Brain microvascular endothelial cell (primary cell): ENCODE results near the gene CRB2.

Source experiments
- DNase-seq: peaks from one replicate; pipeline ENCODE4 v3.0.0-alpha.2; 2020
- H3K27ac ChIP-seq: fragments of 250-450 bp; sonication (Bioruptor Pico); 2 replicates; pipeline ENCODE4 v1.5.1; 2020; ENCODE audit warnings: mild to moderate bottlenecking, moderate library complexity
- H3K27me3 ChIP-seq: fragments of 250-450 bp; sonication (Bioruptor Pico); replicated peaks from 2 replicates; pipeline ENCODE4 v1.5.1; 2020; ENCODE audit warnings: mild to moderate bottlenecking
- H3K36me3 ChIP-seq: fragments of 250-450 bp; sonication (Bioruptor Pico); replicated peaks from 2 replicates; pipeline ENCODE4 v1.5.1; 2020; ENCODE audit warnings: mild to moderate bottlenecking
- H3K4me3 ChIP-seq: 2 replicates; pipeline ENCODE4 v1.5.1; 2011; ENCODE audit warnings: low read depth, mild to moderate bottlenecking, control low read depth, low read length, moderate library complexity
- in situ Hi-C: cut with HindIII; loops from 2 replicates; pipeline ENCODE4 v1.10.0; 2017; ENCODE audit warnings: low sequenced_read_pairs, low pct_ligation_motif_present
- TF ChIP-seq, protein P1 (sequence below): IDR thresholded peaks from 2 replicates; pipeline ENCODE4 v1.5.1; 2011; ENCODE audit warnings: low read depth, mild to moderate bottlenecking, moderate library complexity, low read length, control low read depth, inconsistent platforms; ENCODE audit errors: missing control alignments

CRB2 gene

DNA sequence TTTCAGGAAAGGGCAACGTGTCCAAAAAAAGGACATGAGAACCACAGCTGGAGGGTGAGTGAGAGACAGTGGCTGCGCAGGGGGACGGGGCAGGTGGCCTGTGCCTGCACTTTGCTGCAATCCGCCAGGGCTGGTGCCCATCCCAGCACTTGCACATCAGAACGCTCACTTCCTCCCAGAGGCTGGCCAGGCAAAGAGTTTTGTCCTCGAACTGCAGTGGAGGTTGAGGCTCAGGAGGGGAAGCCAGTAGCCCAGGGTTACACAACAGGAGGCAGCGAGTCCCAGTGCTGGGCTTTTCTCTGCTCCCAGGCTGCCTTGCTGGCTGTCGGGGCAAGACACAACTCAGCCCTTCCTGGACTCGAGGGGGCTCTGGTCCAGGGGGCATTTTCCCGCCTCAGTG lies 33.1 kb downstream of the CRB2 start:
- TF ChIP-seq, protein P1, sequence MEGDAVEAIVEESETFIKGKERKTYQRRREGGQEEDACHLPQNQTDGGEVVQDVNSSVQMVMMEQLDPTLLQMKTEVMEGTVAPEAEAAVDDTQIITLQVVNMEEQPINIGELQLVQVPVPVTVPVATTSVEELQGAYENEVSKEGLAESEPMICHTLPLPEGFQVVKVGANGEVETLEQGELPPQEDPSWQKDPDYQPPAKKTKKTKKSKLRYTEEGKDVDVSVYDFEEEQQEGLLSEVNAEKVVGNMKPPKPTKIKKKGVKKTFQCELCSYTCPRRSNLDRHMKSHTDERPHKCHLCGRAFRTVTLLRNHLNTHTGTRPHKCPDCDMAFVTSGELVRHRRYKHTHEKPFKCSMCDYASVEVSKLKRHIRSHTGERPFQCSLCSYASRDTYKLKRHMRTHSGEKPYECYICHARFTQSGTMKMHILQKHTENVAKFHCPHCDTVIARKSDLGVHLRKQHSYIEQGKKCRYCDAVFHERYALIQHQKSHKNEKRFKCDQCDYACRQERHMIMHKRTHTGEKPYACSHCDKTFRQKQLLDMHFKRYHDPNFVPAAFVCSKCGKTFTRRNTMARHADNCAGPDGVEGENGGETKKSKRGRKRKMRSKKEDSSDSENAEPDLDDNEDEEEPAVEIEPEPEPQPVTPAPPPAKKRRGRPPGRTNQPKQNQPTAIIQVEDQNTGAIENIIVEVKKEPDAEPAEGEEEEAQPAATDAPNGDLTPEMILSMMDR, result no peak
- in situ Hi-C loops, result no loop called here

DNA sequence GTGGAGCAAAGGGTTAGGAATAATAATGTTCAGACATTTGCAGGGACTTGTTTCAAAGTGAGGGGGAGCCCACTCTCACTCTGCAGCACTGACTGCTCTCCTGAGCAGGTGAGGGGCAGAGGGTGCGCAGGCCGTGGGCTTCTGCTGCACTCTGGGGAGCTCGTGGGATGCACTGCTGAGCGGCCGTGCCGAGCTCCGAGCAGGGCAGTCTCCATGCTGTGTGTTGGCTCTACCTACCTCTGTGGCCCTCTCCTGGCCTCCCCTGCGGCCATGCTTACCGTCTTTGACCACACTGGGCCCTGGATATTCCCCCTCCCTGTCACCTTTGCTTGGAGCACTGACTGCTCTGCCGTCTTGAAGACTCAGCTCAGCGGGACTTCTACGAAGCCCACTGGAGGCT lies 33.7 kb downstream of the CRB2 start:
- Histone ChIP-seq H3K36me3 (no peaks in the 10 kb centered on the region), H3K27ac (no peak overlapping the region), H3K27me3 (no peaks in the 10 kb centered on the region), H3K4me3 (no peak overlapping the region)
- DNase-seq, result no peak
- TF ChIP-seq, protein P1, result no peak
- in situ Hi-C loops, result no loop called here

More for the DNA sequence above, 33.1 kb downstream of the CRB2 start:
- Histone ChIP-seq H3K36me3 (no peaks in the 10 kb centered on the region), H3K4me3 (no peak overlapping the region), H3K27me3 (no peaks in the 10 kb centered on the region), H3K27ac (no peak overlapping the region)
- DNase-seq, result no peak

DNA sequence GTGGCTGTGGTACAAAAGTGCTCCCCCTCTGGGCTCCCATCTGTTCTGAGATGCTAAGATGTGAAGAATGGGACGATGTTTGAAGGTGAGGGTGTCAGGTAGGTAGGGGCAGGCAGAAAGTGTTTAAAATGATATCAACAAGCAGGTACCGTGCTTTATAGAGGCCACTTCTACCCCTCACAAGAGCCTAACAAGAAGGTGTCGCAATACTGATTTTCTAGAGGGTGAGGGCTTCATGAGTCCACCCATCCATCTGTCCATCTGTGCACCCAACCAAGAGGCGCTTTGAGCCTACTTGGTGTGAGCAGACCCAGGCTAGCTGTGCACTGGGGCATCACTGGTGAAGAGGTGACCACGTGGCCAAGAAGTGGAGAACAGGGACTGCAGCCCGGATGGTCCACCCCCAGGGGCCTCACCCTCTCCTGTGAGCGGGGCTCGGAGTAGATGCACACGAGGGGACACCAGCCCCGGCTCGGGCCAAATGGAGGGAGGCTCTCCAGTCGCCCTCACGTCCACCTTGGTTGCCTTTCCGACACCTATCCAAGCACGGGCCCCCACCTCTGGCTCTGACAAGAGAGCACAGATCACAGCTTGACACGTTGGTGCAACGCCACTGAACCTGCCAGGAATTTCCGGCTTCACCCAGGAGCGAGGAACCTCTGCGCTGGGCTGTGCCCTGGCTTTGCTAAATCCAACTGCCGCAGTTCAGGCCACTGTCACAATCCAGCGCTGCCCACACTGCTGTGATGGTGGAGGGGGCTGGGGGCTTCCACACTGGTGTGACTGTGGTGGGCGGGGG lies 34.5 kb downstream of the CRB2 start:
- no peaks in the 10 kb centered on the region for H3K36me3 ChIP-seq
- in situ Hi-C loops, result no loop called here
- H3K27ac ChIP-seq, result no peak overlapping the region
- DNase-seq, result no peak
- H3K27me3 ChIP-seq, result no peaks in the 10 kb centered on the region
- no peak overlapping the region for H3K4me3 ChIP-seq
- TF ChIP-seq, protein P1, result no peak

DNA sequence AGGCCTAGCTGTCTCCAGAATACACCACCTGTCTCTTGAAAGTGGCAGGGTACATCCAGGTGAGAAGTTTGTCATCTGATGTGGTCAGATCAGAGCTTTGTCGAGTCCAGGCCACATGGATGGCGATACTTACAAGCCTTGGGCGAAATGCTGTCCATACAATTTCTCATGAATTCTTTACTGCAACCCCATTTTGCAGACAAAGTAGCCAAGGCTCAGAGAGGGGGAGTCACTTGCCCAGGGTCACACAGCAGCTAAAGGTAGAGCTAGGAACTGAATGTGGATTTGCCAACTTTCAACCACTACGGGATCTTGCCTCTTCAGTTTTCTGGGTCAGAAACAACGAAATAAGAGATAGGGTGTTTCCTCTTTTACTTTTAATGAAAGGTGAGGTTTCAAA lies 35.2 kb downstream of the CRB2 start:
- TF ChIP-seq, protein P1, result no peak
- H3K27ac ChIP-seq, result no peak overlapping the region
- no peak for DNase-seq

DNA sequence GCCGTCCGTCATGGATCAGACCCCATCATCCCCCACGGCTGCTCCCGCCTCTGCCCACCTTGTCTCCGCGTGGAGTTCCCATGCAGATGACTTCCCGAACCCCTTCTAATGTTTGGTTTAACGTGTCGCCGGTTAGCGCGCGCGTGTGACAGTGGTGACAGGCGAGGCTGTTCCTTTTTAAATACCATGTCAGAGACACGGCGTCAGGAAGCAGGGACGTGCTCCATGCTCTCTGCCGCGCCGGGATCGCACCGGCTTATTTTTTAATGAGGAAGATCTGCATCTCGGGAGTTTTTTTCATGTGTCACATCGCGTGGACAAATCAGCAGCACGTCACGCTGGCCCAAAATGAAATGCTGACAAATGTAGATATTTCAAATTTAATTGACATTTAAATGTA lies 35.9 kb downstream of the CRB2 start:
- in situ Hi-C loops, result no loop called here
- no peak overlapping the region for H3K4me3 ChIP-seq
- TF ChIP-seq, protein P1, result no peak
- H3K27me3 ChIP-seq, result no peaks in the 10 kb centered on the region
- H3K27ac ChIP-seq, result no peak overlapping the region
- no peaks in the 10 kb centered on the region for H3K36me3 ChIP-seq
- DNase-seq, result no peak

More for the DNA sequence above, 35.2 kb downstream of the CRB2 start:
- in situ Hi-C loops, result no loop called here
- no peaks in the 10 kb centered on the region for H3K27me3 ChIP-seq
- H3K36me3 ChIP-seq, result no peaks in the 10 kb centered on the region
- no peak overlapping the region for H3K4me3 ChIP-seq

DNA sequence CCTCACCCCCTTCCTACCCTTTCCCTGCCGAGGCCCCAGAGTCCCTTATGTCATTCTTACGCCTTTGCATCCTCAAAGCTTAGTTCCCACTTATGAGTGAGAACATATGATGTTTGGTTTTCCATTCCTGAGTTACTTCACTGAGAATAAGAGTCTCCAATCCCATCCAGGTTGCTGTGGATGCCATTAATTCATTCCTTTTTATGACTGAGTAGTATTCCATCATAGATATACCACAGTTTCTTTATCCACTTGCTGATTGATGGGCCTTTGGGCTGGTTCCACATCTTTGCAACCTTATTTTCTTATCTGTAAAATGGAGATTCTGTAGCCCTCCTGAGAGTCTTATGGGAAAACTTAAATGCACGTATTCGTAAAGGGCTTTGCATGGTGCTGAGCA lies 36.8 kb downstream of the CRB2 start:
- TF ChIP-seq, protein P1, result no peak
- Histone ChIP-seq H3K27ac (no peak overlapping the region), H3K36me3 (no peaks in the 10 kb centered on the region), H3K27me3 (no peaks in the 10 kb centered on the region), H3K4me3 (no peak overlapping the region)
- no peak for DNase-seq
- in situ Hi-C loops, result no loop called here
